H1 (cell line): ENCODE data around the gene ATF7IP2. TPM values are rescaled to one million over a fixed set of nuclear protein-coding genes. Genes with fewer than 3 reads are reported as not detected.

Experiments used
- CEBPB ChIP-seq: IDR thresholded peaks from 2 replicates; pipeline ENCODE4 v1.6.1; 2012; ENCODE audit warnings: low read depth, low read length
- CHD2 ChIP-seq: IDR thresholded peaks from 2 replicates; pipeline ENCODE4 v1.6.1; 2012; ENCODE audit warnings: low read length, improper control_type of control experiment
- SP2 ChIP-seq: IDR thresholded peaks from 2 replicates; pipeline ENCODE4 v1.6.1; 2012; ENCODE audit warnings: mild to moderate bottlenecking, low read length, inconsistent platforms
- TBP ChIP-seq: IDR thresholded peaks from 2 replicates; pipeline ENCODE4 v1.6.1; 2011; ENCODE audit warnings: low read depth, low read length, improper control_type of control experiment
- polyA plus RNA-seq, 7 experiments: library from polyadenylated mRNA; depleted of rRNA in 3 of 7; stranded (reverse) in 5 of 7; unstranded in 2 of 7; fragments of >200 nt in 5 of 7; fragments of 200-250 nt in 2 of 7; gene quantifications; 1 replicate in 5 of 7; 2 replicates in 1 of 7; 4 replicates in 1 of 7; pipeline versions ENCODE4 v1.2.1 to v1.2.3, GENCODE V29; 2011 to 2013; ENCODE audit warnings: missing spikeins in 2 of 7, mixed read lengths in 2 of 7
- total RNA-seq: library from RNA; stranded (reverse); fragmentation: NEBNext Ultra II Directional; extraction: Animal tissue kit (Norgen Biotek cat#: 25700); gene quantifications from 2 replicates; pipeline ENCODE4 v1.2.1, GENCODE V29; 2021
- TF ChIP-seq, protein P1 (sequence below): fragments of 300-600 bp; sonication (generic); IDR thresholded peaks from 2 replicates; pipeline ENCODE4 v1.7.1; 2012; ENCODE audit warnings: low read length, moderate library complexity, mild to moderate bottlenecking, inconsistent platforms; ENCODE audit not compliant: insufficient replicate concordance

ATF7IP2 gene
- total and polyA plus RNA-seq, 2 of the 8 experiments (the other 6 are each of a cell fraction or from before 2014, with no cell fraction given) = 28.7 to 32.8 TPM

DNA sequence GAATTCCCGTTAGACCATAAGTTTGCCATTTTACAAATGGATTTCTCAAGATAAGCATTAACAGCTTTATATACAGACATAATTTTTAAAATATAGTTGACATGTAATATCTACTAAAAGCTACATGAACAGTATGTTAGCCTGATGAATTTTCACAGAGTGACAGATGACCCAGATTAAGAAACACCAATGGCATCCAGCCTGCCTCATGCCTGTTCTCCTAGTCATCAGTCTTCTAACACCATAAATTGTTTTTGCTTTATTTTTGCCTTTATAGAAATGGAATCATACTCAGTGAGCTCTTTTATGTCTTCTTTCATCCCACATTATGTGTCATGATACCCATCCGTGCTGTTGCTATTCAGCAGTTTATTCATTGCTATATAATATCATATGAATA is 80.0 kb downstream of the ATF7IP2 start (continued):
- TF ChIP-seq, protein P1, sequence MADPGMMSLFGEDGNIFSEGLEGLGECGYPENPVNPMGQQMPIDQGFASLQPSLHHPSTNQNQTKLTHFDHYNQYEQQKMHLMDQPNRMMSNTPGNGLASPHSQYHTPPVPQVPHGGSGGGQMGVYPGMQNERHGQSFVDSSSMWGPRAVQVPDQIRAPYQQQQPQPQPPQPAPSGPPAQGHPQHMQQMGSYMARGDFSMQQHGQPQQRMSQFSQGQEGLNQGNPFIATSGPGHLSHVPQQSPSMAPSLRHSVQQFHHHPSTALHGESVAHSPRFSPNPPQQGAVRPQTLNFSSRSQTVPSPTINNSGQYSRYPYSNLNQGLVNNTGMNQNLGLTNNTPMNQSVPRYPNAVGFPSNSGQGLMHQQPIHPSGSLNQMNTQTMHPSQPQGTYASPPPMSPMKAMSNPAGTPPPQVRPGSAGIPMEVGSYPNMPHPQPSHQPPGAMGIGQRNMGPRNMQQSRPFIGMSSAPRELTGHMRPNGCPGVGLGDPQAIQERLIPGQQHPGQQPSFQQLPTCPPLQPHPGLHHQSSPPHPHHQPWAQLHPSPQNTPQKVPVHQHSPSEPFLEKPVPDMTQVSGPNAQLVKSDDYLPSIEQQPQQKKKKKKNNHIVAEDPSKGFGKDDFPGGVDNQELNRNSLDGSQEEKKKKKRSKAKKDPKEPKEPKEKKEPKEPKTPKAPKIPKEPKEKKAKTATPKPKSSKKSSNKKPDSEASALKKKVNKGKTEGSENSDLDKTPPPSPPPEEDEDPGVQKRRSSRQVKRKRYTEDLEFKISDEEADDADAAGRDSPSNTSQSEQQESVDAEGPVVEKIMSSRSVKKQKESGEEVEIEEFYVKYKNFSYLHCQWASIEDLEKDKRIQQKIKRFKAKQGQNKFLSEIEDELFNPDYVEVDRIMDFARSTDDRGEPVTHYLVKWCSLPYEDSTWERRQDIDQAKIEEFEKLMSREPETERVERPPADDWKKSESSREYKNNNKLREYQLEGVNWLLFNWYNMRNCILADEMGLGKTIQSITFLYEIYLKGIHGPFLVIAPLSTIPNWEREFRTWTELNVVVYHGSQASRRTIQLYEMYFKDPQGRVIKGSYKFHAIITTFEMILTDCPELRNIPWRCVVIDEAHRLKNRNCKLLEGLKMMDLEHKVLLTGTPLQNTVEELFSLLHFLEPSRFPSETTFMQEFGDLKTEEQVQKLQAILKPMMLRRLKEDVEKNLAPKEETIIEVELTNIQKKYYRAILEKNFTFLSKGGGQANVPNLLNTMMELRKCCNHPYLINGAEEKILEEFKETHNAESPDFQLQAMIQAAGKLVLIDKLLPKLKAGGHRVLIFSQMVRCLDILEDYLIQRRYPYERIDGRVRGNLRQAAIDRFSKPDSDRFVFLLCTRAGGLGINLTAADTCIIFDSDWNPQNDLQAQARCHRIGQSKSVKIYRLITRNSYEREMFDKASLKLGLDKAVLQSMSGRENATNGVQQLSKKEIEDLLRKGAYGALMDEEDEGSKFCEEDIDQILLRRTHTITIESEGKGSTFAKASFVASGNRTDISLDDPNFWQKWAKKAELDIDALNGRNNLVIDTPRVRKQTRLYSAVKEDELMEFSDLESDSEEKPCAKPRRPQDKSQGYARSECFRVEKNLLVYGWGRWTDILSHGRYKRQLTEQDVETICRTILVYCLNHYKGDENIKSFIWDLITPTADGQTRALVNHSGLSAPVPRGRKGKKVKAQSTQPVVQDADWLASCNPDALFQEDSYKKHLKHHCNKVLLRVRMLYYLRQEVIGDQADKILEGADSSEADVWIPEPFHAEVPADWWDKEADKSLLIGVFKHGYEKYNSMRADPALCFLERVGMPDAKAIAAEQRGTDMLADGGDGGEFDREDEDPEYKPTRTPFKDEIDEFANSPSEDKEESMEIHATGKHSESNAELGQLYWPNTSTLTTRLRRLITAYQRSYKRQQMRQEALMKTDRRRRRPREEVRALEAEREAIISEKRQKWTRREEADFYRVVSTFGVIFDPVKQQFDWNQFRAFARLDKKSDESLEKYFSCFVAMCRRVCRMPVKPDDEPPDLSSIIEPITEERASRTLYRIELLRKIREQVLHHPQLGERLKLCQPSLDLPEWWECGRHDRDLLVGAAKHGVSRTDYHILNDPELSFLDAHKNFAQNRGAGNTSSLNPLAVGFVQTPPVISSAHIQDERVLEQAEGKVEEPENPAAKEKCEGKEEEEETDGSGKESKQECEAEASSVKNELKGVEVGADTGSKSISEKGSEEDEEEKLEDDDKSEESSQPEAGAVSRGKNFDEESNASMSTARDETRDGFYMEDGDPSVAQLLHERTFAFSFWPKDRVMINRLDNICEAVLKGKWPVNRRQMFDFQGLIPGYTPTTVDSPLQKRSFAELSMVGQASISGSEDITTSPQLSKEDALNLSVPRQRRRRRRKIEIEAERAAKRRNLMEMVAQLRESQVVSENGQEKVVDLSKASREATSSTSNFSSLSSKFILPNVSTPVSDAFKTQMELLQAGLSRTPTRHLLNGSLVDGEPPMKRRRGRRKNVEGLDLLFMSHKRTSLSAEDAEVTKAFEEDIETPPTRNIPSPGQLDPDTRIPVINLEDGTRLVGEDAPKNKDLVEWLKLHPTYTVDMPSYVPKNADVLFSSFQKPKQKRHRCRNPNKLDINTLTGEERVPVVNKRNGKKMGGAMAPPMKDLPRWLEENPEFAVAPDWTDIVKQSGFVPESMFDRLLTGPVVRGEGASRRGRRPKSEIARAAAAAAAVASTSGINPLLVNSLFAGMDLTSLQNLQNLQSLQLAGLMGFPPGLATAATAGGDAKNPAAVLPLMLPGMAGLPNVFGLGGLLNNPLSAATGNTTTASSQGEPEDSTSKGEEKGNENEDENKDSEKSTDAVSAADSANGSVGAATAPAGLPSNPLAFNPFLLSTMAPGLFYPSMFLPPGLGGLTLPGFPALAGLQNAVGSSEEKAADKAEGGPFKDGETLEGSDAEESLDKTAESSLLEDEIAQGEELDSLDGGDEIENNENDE = no peak
- TF ChIP-seq TBP = no peak
- no peak for TF ChIP-seq CEBPB
- TF ChIP-seq CHD2 = no peak
- TF ChIP-seq SP2 = no peak
